K562 treated with DMSO at 1 percent for 48 hours (cell line): ENCODE measurements around the gene ALDH1B1. TPM values are rescaled to one million over a fixed set of nuclear protein-coding genes. Genes with fewer than 3 reads are reported as not detected.

Source experiments
- total RNA-seq: library from RNA; unstranded; fragments of 300-600 nt; gene quantifications from 2 replicates; pipeline ENCODE4 v1.2.3, GENCODE V29; 2022; ENCODE audit warnings: low replicate concordance; ENCODE audit errors: extremely low read depth

ALDH1B1 gene
- not detected in 2 replicates for total RNA-seq

GRCh38 chr9:38392235-38393127 lies at the start of gene ALDH1B1:
ALDH1B1 (plus strand) TSS chr9:38392702; CDS start chr9:38395749, 3,047 bp downstream.

GRCh38 chr9:38423973-38424843 lies 31.7 kb downstream of the ALDH1B1 start, which contains the start of gene IGFBPL1:
IGFBPL1 (minus strand) TSS chr9:38424454; CDS start chr9:38424424, 30 bp downstream.

Other genes starting within 250 kb of the ALDH1B1 start
- not detected in 2 replicates for gene IGFBPL1, start 31.8 kb downstream of the ALDH1B1 start, total RNA-seq
- not detected in 2 replicates for gene ANKRD18A, start 227.9 kb downstream of the ALDH1B1 start, total RNA-seq